Rectal smooth muscle tissue (tissue), 1 donor: Measurements from ENCODE around the gene C2orf72.
"Not testable (repeated sequence)": the region's sequence is repeated elsewhere in the genome, so short reads cannot be mapped to it uniquely, and the experiment has no call there.

ENCODE experiments used
- H3K27ac ChIP-seq: one replicate; pipeline ENCODE4 v1.7.0; 2013; ENCODE audit warnings: low read depth, low read length, inconsistent platforms
- H3K27me3 ChIP-seq: one replicate; pipeline ENCODE4 v1.7.0; 2013; ENCODE audit warnings: low read length; ENCODE audit not compliant: control insufficient read depth, insufficient read depth
- H3K36me3 ChIP-seq: one replicate; pipeline ENCODE4 v1.7.0; 2013; ENCODE audit warnings: low read length; ENCODE audit not compliant: control insufficient read depth, insufficient read depth
- H3K4me1 ChIP-seq: one replicate; pipeline ENCODE4 v1.7.0; 2013; ENCODE audit warnings: low read length; ENCODE audit not compliant: control insufficient read depth, insufficient read depth
- H3K4me3 ChIP-seq: one replicate; pipeline ENCODE4 v1.7.0; 2013; ENCODE audit warnings: low read length
- H3K9ac ChIP-seq: one replicate; pipeline ENCODE4 v1.7.0; 2013; ENCODE audit warnings: low read length

The C2orf72 gene

GRCh38 chr2:231016566-231017230 lies 20.6 kb upstream of the C2orf72 start:
- Histone ChIP-seq H3K27me3 (no peaks in the 10 kb centered on the region), H3K4me1 (no peaks in the 10 kb centered on the region), H3K4me3 (no peak overlapping the region), H3K27ac (no peak overlapping the region), H3K36me3 (no peaks in the 10 kb centered on the region), H3K9ac (no peak overlapping the region)

DNA sequence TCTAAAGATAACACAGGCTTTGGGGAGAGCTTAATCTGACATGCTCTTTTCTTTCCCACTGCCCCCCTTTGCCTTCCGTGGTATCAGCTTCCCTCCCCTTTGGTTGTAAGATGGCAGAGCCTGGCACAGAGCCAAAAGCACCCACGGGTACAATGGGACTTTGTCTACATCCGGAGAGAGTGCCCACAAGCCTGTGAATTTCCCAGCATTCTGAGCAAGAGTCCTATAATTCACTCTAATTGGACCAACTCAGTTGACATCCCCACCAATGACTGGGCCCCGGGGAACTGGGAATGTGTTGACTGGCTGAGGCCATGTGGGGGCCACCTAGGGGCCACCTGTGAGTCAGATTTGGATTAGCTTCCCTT lies 20.1 kb upstream of the C2orf72 start:
- Histone ChIP-seq H3K36me3 (no peaks in the 10 kb centered on the region), H3K4me3 (no peak overlapping the region), H3K9ac (no peak overlapping the region), H3K27me3 (no peaks in the 10 kb centered on the region), H3K27ac (no peak overlapping the region), H3K4me1 (no peaks in the 10 kb centered on the region)

- Histone ChIP-seq H3K4me1 (no peaks in the 10 kb centered on the region), H3K27ac (no peak overlapping the region), H3K4me3 (no peak overlapping the region), H3K27me3 (no peaks in the 10 kb centered on the region), H3K9ac (no peak overlapping the region), H3K36me3 (no peaks in the 10 kb centered on the region)
Measured at GRCh38 chr2:231018184-231018583, 19.1 kb upstream of the C2orf72 start.

GRCh38 chr2:231025059-231025458 lies 12.3 kb upstream of the C2orf72 start:
- H3K27me3 ChIP-seq, H3K9ac ChIP-seq, H3K4me3 ChIP-seq, H3K36me3 ChIP-seq, H3K4me1 ChIP-seq, H3K27ac ChIP-seq: not testable (repeated sequence)

DNA sequence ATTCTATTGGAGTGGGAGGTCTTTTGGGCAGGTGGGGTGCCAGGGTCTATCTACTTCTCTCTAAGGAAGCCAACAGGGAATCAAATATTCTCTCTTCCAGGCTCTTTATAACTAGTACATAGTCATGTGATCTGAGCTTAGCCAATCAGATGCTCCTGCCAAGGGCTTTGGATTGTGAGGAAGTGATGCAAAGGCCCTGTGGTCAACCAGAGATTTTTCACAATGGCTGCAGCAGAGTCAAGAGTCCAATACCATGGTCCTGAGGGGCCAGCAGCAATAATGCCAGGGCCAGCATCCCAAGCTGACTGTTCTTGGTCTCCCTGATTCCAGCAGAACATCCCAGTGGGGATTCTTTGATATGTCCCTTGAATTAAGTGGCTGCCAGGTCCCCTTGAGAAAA lies 8.4 kb upstream of the C2orf72 start:
- H3K27me3 ChIP-seq, result no peaks in the 10 kb centered on the region
- H3K9ac ChIP-seq, result no peak overlapping the region

GRCh38 chr2:231029563-231029962 lies 7.8 kb upstream of the C2orf72 start:
- H3K27me3 ChIP-seq, result no peaks in the 10 kb centered on the region
- H3K4me1 ChIP-seq, result no peaks in the 10 kb centered on the region
- H3K9ac ChIP-seq, result no peak overlapping the region
- no peak overlapping the region for H3K4me3 ChIP-seq
- no peak overlapping the region for H3K27ac ChIP-seq
- H3K36me3 ChIP-seq, result no peaks in the 10 kb centered on the region

More for the DNA sequence above, 8.4 kb upstream of the C2orf72 start:
- no peaks in the 10 kb centered on the region for H3K36me3 ChIP-seq
- no peak overlapping the region for H3K4me3 ChIP-seq
- no peak overlapping the region for H3K27ac ChIP-seq
- no peaks in the 10 kb centered on the region for H3K4me1 ChIP-seq

DNA sequence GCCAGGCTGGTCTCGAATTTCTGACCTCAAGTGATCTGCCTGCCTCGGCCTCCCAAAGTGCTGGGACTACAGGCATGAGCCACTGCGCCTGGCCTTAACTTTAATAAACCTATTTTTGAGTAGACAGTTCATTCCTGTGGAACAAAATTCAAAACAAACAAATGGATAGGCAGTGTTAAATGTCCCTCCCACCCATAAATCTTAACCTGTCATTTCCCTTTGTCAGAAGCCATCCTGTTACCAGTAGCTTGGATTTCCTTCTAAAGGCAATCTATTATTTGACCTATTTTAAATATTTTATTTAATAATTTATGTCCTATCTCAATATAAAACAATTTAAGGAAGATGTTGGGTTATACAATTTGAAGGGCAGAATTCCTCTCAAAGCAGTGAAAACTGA lies 6.6 kb upstream of the C2orf72 start:
- H3K27me3 ChIP-seq, result no peaks in the 10 kb centered on the region
- no peak overlapping the region for H3K4me3 ChIP-seq
- H3K27ac ChIP-seq, result no peak overlapping the region
- H3K9ac ChIP-seq, result no peak overlapping the region
- H3K36me3 ChIP-seq, result no peaks in the 10 kb centered on the region
- H3K4me1 ChIP-seq, result no peaks in the 10 kb centered on the region

DNA sequence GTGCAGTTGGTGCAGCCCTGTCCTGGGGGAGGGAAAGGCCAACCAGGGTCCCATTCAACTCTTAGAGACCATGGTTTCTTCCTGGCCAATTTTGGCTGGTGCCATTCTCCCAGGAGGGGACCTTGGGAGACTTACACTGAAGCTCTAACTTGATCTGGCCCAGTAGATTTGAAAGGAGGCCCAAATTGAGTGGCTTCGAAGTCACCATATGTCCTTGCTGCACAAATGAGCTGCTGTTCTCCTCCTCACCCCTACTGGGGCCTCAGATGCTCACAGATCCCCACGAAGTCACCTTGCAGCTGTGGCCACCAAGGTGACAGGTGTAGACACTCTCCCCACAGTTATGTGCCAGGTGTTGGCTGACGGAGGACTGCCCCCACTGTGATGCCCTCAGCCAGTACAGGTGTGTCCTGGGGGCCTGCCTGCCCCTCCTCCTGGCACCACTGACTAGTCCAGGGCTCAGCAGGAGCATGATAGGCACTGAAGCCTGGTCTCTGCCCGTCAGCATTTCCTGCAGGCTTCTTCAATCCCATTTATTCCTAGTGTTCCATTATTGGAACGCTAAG lies 4.7 kb upstream of the C2orf72 start:
- no peaks in the 10 kb centered on the region for H3K36me3 ChIP-seq
- peaks cover 2% of the 10 kb centered on the region for H3K27me3 ChIP-seq
- H3K4me3 ChIP-seq, result no peak overlapping the region
- no peak overlapping the region for H3K27ac ChIP-seq
- no peaks in the 10 kb centered on the region for H3K4me1 ChIP-seq
- H3K9ac ChIP-seq, result no peak overlapping the region

- Histone ChIP-seq H3K4me1 (no peaks in the 10 kb centered on the region), H3K36me3 (no peaks in the 10 kb centered on the region), H3K4me3 (no peak overlapping the region), H3K27me3 (peaks cover 4% of the 10 kb centered on the region), H3K27ac (no peak overlapping the region), H3K9ac (no peak overlapping the region)
Measured at GRCh38 chr2:231033147-231034132, 3.9 kb upstream of the C2orf72 start.

DNA sequence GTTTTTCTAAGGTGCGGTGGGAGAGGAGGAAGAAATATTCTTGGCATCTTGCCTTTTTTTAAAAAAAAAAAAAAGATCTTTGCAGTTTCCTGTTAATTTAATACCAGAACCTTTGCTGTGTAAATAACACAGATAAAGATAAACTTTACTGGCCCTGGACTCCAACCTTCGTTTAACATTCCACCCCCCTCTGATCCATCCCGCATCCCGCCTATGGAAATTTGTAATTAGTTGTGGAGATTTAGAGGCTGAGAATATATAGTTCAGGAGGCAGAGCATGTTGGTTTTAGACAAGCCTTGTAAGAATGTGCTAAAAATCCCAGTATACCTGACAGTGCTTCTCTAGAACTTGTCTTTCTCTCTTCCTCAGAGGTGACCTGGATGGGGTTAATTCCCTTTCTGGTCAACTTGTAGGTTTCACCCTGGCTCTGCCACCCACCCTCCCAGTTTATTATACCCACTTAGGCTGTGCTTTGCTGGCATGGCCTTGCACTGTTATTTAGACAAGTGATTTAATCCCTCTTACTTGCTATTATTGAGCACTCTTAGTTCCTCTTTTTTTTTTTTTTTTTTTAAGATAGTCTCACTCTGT lies 2.9 kb upstream of the C2orf72 start:
- Histone ChIP-seq H3K36me3 (no peaks in the 10 kb centered on the region), H3K9ac (no peak overlapping the region), H3K4me1 (no peaks in the 10 kb centered on the region), H3K27ac (no peak overlapping the region), H3K4me3 (no peak overlapping the region), H3K27me3 (peaks cover 7% of the 10 kb centered on the region)

DNA sequence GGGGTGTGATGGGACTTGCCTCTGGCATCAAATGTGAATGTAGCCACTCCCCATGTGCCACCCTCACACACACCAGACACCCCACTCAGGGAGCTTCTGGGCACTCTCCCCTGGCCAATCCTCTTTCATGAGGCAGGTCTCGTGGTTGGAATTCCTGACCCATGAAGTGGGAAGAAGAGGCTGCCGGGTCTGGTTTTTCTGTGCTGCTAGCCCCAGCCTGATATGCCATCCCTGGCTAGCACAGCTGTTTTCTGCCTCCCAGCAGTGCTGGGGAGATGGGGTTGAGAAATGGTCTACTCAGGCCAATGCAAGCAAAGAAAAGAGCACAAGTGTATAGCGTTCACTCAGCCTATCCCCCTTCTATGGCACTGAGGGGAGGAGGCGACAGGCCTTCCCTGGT lies 1.2 kb upstream of the C2orf72 start:
- peaks cover 7% of the 10 kb centered on the region for H3K27me3 ChIP-seq
- no peaks in the 10 kb centered on the region for H3K36me3 ChIP-seq
- H3K9ac ChIP-seq, result no peak overlapping the region
- no peak overlapping the region for H3K27ac ChIP-seq
- H3K4me1 ChIP-seq, result no peaks in the 10 kb centered on the region
- no peak overlapping the region for H3K4me3 ChIP-seq

- H3K4me3 ChIP-seq, result no peak overlapping the region
- H3K27me3 ChIP-seq, result peaks cover 10% of the 10 kb centered on the region
- no peak overlapping the region for H3K27ac ChIP-seq
- no peaks in the 10 kb centered on the region for H3K36me3 ChIP-seq
- no peak overlapping the region for H3K9ac ChIP-seq
- no peaks in the 10 kb centered on the region for H3K4me1 ChIP-seq
Measured at GRCh38 chr2:231036578-231037106, 681 bp upstream of the C2orf72 start.
